NCI-H748 (cell line): ENCODE results near the gene BZW2.
A peak's percentile ranks its signal among the peaks of the same experiment; 100 is the strongest.
"Not testable (repeated sequence)": the region's sequence is repeated elsewhere in the genome, so short reads cannot be mapped to it uniquely, and the experiment has no call there.

ENCODE experiments used
- DNase-seq: peaks from one replicate; lab custom pipeline; 2025; ENCODE audit not compliant: unreplicated experiment; lab: John Stamatoyannopoulos, UW

BZW2 gene

GRCh38 chr7:16644636-16645592 lies 1.1 kb upstream of the BZW2 start:
- DNase-seq = peak; percentile 72

- peak; percentile 44 for DNase-seq
Measured at GRCh38 chr7:16646472-16647072, 591 bp downstream of the BZW2 start.

GRCh38 chr7:16647435-16647960 lies 1.5 kb downstream of the BZW2 start:
- DNase-seq = no peak

- no peak for DNase-seq
Measured at GRCh38 chr7:16648551-16648950, 2.6 kb downstream of the BZW2 start.

- no peak for DNase-seq
Measured at GRCh38 chr7:16649196-16649595, 3.2 kb downstream of the BZW2 start.

GRCh38 chr7:16650266-16650665 lies 4.3 kb downstream of the BZW2 start:
- DNase-seq = no peak

GRCh38 chr7:16651396-16652239 lies 5.6 kb downstream of the BZW2 start:
- DNase-seq = no peak

- no peak for DNase-seq
Measured at GRCh38 chr7:16652240-16652583, 6.2 kb downstream of the BZW2 start.

GRCh38 chr7:16652888-16653287 lies 6.9 kb downstream of the BZW2 start:
- peak; percentile 52 for DNase-seq

GRCh38 chr7:16655394-16655793 lies 9.4 kb downstream of the BZW2 start:
- no peak for DNase-seq

- no peak for DNase-seq
Measured at GRCh38 chr7:16656141-16656540, 10.2 kb downstream of the BZW2 start.

- DNase-seq = no peak
Measured at GRCh38 chr7:16657656-16658279, 11.8 kb downstream of the BZW2 start.

- DNase-seq = not testable (repeated sequence)
Measured at GRCh38 chr7:16659854-16660497, 14.0 kb downstream of the BZW2 start.

GRCh38 chr7:16660702-16661464 lies 14.9 kb downstream of the BZW2 start:
- no peak for DNase-seq

- no peak for DNase-seq
Measured at GRCh38 chr7:16661924-16662323, 15.9 kb downstream of the BZW2 start.

- DNase-seq = no peak
Measured at GRCh38 chr7:16667355-16667754, 21.4 kb downstream of the BZW2 start.

GRCh38 chr7:16668049-16668858 lies 22.3 kb downstream of the BZW2 start:
- no peak for DNase-seq

- no peak for DNase-seq
Measured at GRCh38 chr7:16668978-16669377, 23.0 kb downstream of the BZW2 start.

GRCh38 chr7:16669581-16669980 lies 23.6 kb downstream of the BZW2 start:
- no peak for DNase-seq
